GM19467 (cell line): ENCODE data around the gene MEDAG.

Experiments
- ATAC-seq: cut with Tn5 transposase; IDR thresholded peaks from one replicate; pipeline ENCODE4 v1.9.1; 2021; ENCODE audit warnings: mild to moderate bottlenecking, moderate library complexity; ENCODE audit not compliant: unreplicated experiment

The MEDAG gene

DNA sequence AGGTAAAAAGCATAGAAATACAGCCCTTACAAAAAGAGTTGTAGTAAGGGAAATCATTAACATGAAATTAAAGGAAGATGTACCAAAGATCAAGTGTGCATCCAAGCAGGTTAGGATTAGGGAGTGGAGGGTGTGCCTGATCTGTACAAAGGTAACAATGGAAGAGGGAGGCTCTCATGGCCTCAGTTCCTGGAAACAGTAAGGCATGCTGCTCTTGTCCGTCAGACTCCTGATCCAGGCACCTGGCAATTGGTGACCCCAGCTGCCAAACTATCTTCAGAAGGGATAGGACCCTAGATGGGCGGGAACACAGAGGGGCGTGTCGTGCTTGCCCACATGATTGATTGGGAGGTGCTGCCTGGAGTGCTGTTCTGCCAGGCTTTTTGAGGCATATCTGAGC, 30.9 kb downstream of the MEDAG start:
- ATAC-seq = no peak

DNA sequence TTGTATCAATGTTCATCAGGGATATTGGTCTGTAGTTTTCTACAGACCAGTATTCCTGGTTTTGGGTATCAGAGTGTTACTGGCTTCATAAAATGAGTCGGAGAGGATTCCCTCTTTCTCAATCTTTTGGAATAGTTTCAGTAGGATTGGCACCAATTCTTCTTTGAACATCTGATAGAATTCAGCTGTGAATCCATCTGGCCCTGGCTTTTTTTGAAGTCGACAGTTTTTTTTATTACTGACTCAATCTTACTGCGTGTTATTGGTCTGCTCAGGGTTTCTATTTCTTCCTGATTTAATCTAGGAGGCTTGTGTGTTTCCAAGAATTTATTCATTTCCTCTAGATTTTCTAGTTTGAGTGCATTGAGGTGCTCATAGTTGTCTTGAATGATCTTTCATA, 37.8 kb downstream of the MEDAG start:
- ATAC-seq = no peak

DNA sequence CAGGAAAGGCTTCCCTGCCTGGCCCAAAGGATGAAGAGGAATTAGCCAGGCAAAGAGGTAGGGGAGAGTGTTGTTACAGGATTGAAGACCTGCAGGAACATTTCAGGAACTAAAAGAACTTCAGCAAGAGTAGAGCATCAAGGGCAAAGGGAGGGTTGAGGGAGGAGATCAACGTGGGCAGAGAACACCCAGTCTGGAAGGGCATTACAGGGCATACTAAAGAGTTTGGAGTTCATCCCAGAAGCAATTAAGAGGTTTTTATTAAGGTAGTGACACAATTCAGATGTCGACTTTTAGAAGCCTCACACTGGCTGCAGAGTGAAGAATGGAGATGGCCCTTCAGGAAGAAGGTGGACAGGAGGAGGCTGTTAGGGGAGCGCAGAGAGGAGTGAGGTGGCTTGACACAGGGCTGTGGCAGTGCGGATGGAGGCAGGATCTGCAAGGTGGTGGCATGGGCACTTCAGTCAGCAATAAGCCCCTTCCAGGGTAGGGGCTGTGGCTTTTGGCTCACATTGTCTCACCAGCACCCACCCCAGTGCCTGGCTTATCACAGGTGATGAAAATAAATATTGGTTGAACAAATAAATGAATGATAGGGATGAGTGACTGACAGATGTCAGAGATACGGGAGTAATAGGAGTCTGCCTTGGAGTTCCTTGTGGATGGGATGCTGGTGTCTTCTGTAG, 51.3 kb downstream of the MEDAG start:
- no peak for ATAC-seq

DNA sequence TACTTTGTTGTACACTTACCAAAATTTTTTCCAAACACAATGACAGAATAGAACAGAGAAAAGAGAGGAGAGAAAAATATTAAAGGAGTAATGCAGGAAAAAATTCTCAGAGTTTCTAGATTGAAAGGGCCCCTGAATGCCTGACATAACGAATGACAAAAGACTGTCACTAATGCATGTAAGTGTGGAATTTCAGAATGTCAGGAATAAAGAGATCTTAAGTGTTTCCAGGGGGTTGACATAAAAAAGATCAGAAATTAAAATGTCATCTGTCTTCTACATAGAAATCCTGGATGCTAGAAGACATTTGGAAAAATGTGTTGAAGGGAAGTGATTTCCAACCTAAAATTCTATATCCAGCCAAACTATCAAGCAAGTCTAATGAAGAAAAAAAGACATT, 53.6 kb downstream of the MEDAG start:
- ATAC-seq = no peak

DNA sequence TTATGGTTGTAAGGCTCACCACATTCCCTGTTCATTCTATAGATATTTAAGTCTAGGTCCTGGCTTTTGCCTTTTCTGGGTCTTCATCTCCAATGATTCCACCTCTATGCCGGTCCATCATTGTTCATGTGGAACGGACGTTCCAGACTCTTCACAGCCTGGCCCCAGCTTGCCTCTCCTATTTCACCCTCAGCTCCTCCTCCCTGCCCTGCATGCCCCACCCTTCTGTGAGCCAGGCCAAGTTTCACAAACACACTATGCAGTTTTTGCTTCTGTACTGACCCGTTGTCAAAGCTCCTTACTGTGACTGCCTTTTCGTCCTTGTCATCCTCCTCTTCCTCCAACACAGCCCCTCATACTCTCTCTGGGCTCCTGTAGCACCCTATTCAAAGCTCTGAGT, 57.7 kb downstream of the MEDAG start:
- no peak for ATAC-seq

DNA sequence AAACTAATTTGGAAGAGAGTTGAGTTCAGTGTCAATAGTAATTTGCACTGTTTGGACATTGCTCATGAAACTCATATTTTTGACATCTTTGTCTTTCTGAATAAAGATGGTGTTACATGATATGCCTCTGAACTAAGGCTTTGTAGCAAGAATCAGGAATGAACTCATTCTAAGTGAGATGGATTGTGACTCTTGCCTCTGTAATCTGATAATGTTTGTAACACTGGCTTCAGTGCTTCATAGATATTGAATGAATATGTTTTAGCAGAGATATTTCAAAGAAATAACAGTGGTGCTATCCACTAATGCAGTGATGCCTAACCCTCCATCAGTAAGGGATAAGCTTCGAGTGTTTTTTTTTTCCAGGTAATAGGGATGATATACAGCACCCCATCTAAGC, 59.3 kb downstream of the MEDAG start:
- no peak for ATAC-seq

DNA sequence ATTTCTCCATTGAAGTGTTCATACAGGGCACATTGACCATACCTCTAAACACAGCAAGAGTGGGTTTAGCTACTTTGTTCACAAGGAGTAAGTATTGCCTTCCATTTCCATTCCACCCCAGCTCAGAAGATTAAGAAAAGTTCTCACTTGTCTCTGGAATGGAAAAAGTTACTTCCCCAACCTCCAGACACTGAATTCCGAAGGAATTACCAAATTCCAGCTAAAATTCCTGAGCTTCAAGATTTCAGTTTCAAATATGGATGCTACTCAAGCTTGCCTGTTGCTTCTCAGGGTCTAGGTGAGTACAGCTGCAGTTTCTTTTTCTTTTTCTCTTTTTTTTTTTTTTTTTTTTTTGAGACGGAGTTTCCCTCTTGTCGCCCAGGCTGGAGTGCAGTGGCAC, 60.0 kb downstream of the MEDAG start:
- no peak for ATAC-seq

DNA sequence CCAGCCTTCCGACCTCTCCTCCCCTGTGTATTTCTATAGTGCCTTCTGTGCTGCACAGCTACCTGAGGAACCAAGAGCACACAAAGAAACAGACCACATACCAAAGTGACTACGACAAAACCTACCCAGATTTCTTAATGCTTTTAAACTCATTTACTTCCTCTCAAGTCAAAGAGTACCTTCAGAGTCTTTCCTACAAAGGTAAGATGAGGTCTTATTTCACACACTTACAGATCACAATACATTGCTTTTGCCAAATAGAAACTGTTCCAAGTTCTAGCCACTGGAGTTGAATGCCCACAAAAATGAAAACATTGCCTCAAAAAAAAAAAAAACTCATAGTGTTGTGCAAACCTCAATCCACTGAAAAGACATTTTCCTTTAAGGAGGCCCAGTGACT, 62.8 kb downstream of the MEDAG start:
- ATAC-seq = no peak

DNA sequence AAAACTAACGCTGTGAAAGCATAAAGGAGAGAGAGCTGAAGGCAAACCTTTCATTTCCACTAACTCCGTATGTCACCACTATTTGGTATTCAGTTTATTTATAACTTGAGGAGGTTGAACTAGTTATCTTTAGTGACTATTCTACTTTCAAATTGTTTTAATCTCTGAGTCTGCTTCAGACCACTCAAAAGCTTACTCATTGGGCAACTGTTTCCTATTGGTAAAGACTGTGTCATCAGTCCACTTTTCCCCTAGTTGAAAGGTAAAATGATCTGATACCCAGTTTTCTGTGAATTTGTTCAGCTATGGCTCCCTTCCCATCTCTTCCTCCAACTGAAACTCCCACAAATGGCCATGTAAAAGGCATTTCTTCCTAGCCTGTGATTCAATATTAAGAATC, 65.5 kb downstream of the MEDAG start:
- no peak for ATAC-seq

DNA sequence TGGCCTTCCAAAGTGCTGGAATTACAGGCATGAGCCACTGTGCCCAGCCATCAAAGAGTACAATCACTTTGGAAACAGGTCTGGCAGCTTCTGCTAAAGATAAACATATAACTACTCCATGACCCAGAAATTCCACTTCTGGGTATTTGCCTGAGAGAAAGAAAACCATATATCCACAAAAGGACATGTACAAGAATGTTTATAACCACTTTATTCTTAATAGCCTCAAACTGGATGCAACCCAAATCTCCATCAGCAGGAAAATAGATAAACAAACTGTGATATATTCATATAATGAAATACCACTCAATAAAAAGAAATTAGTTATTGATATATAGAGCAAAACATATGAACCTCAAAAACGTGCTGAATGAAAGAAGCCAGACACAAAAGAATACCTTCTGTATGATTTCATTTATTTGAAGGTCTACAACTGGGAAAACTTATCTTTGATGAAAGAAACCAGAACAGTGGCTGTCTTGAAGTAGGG, 66.9 kb downstream of the MEDAG start:
- no peak for ATAC-seq

DNA sequence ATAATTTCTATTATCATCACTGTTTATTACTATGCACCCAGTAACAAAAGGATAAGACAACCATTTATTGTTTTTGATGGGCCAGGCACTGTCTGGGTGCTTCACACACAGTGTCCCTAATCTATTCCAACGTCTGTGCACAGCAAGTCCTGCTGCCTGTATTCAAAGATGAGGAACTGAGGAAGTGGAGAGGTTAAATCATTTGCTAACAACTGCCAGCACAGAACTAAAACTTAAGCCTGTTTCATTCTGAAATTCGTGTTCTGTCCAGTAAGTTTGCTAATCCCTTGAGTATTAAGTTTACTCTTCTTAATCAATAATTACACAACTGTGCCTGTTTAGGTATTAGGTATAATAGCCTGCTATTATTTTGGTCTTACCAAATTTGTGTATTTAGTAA, 68.3 kb downstream of the MEDAG start:
- ATAC-seq = no peak
